HUES6 (cell line): ENCODE results near the gene MUSTN1.

ENCODE experiments used
- H3K27ac ChIP-seq: 2 replicates; pipeline ENCODE4 v1.7.0; 2013; ENCODE audit warnings: low read depth, mild to moderate bottlenecking, low read length, inconsistent platforms
- H3K27me3 ChIP-seq: 2 replicates; pipeline ENCODE4 v1.6.1; 2013; ENCODE audit warnings: low read length; ENCODE audit not compliant: control insufficient read depth, insufficient read depth
- H3K36me3 ChIP-seq: 2 replicates; pipeline ENCODE4 v1.6.1; 2013; ENCODE audit warnings: low read length; ENCODE audit not compliant: control insufficient read depth, insufficient read depth
- H3K4me1 ChIP-seq: 2 replicates; pipeline ENCODE4 v1.6.1; 2013; ENCODE audit warnings: low read length; ENCODE audit not compliant: control insufficient read depth, insufficient read depth
- H3K4me3 ChIP-seq: 2 replicates; pipeline ENCODE4 v1.5.1; 2013; ENCODE audit warnings: low read depth, low read length
- H3K9ac ChIP-seq: one replicate; pipeline ENCODE4 v1.6.1; 2013; ENCODE audit warnings: mild to moderate bottlenecking, low read length
- H3K9me3 ChIP-seq: 2 replicates; pipeline ENCODE4 v1.6.1; 2013; ENCODE audit warnings: low read depth, low read length; ENCODE audit not compliant: control insufficient read depth, insufficient read depth

The MUSTN1 gene

DNA sequence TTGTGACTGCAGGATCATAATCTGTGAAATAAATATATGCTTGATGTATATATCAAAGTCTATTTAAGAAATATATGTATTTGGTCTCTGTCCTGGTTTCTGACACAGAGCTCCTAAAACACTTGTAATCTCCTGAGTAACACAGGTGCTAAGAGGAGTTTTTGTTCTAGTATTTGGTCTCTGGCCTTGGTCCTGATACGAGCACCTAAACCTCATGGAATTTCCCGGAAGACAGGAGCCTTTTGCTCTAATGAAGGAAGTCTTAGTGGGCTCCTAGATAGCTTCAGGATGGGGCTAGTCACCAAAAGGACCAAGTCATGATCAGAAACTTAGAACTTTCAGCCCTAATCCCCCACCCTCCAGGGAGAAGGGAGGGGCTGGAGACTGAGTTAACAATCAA is 19.2 kb upstream of the MUSTN1 start:
- Histone ChIP-seq H3K9me3 (no peaks in the 10 kb centered on the region), H3K27me3 (no peaks in the 10 kb centered on the region), H3K9ac (no peak overlapping the region), H3K4me3 (no peak overlapping the region), H3K4me1 (no peaks in the 10 kb centered on the region), H3K36me3 (peaks cover 9% of the 10 kb centered on the region), H3K27ac (no peak overlapping the region)

DNA sequence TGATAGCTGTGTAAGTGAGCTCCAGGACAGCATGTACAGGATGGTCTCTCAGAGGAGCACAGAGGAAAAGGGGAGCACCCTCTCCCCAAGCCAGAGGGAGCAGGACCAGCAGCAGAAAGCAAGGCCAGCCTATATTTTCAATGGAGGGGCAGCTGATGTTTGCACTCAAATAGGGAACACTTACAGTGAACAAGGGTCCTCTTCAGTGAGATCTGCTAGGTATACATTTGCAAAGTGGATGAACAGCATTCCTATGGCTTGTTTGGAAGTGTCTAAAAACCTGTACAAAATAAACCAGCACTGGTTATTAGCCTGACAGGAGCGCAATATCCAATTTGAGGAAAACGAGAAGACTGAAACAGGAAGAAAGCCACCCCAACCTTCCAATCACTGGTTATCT is 17.6 kb upstream of the MUSTN1 start:
- H3K9me3 ChIP-seq = no peaks in the 10 kb centered on the region
- H3K4me1 ChIP-seq = no peaks in the 10 kb centered on the region
- H3K4me3 ChIP-seq = no peak overlapping the region
- H3K36me3 ChIP-seq = peaks cover 25% of the 10 kb centered on the region
- H3K27me3 ChIP-seq = no peaks in the 10 kb centered on the region
- no peak overlapping the region for H3K9ac ChIP-seq
- H3K27ac ChIP-seq = no peak overlapping the region

DNA sequence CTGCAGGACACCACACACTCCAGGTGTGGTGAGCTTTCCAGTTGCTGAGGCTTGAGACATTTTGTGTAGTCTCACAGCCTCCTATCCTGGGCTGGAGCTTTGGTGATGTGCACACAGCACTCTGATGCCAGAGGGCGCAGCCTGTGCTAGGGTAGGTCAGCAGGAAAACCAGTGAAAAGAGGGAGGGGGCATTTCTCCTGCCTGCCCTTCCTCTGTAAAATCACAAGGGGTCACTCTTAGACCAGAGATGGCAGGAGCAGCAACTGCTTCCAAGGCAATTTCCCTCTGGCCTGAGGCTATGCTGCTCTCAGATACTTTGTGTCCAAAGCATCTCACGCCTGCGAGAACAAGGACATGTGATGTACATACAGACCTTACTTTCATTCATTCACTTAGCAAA is 16.5 kb upstream of the MUSTN1 start:
- Histone ChIP-seq H3K27me3 (no peaks in the 10 kb centered on the region), H3K4me1 (no peaks in the 10 kb centered on the region), H3K9me3 (no peaks in the 10 kb centered on the region), H3K27ac (no peak overlapping the region), H3K9ac (no peak overlapping the region), H3K36me3 (peaks cover 30% of the 10 kb centered on the region), H3K4me3 (no peak overlapping the region)

DNA sequence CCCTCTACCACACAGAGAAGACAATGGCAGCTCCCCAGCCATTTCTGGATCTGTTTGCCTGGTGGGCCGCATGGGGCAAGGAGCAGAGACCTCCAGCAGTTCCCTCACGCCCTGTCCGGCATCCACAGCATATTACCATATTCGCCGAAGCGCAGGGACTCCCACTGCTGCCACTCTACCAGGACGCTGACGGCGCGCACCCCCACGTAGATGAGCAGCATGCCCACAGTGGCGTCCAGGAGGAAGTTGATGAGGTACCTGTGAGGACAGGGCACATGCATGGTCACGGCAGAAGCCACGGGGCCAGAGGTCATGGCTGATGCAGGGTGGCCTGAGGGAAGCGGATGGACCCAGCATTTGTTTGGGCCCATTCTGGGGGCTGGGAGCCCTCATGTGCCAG is 14.8 kb upstream of the MUSTN1 start:
- no peak overlapping the region for H3K9ac ChIP-seq
- H3K4me1 ChIP-seq = no peaks in the 10 kb centered on the region
- no peaks in the 10 kb centered on the region for H3K27me3 ChIP-seq
- no peak overlapping the region for H3K4me3 ChIP-seq
- no peak overlapping the region for H3K27ac ChIP-seq
- peaks cover 30% of the 10 kb centered on the region for H3K36me3 ChIP-seq
- no peaks in the 10 kb centered on the region for H3K9me3 ChIP-seq

GRCh38 chr3:52848617-52849016 is 13.8 kb upstream of the MUSTN1 start:
- H3K9me3 ChIP-seq = no peaks in the 10 kb centered on the region
- no peak overlapping the region for H3K27ac ChIP-seq
- H3K27me3 ChIP-seq = no peaks in the 10 kb centered on the region
- no peak overlapping the region for H3K9ac ChIP-seq
- H3K4me3 ChIP-seq = no peak overlapping the region
- H3K36me3 ChIP-seq = peaks cover 30% of the 10 kb centered on the region
- H3K4me1 ChIP-seq = no peaks in the 10 kb centered on the region

- Histone ChIP-seq H3K4me1 (no peaks in the 10 kb centered on the region), H3K9ac (no peak overlapping the region), H3K27ac (no peak overlapping the region), H3K27me3 (no peaks in the 10 kb centered on the region), H3K36me3 (peaks cover 31% of the 10 kb centered on the region), H3K4me3 (no peak overlapping the region), H3K9me3 (no peaks in the 10 kb centered on the region)
Measured at GRCh38 chr3:52847726-52848125, 12.9 kb upstream of the MUSTN1 start.

DNA sequence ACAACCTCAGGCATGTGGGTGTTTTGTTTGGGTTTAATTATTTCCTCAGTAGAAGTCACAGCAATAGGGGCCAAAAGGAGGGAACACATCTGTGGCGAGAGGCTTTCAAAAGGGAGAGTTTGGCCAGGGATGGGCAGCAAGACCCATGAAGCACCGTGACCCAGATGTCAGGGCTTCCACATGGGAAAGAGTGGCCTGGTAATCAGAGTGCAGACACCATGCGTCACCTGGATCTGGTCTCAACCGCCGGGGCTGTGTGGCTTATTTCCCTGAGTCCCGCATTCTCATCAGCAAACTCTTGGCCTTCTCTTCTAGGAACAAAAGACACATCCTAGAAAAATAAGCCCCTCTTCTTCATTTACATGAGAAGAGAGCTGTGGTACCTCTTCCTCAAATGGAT is 12.4 kb upstream of the MUSTN1 start:
- H3K4me1 ChIP-seq = no peaks in the 10 kb centered on the region
- H3K4me3 ChIP-seq = no peak overlapping the region
- no peak overlapping the region for H3K9ac ChIP-seq
- H3K27me3 ChIP-seq = no peaks in the 10 kb centered on the region
- H3K36me3 ChIP-seq = peaks cover 35% of the 10 kb centered on the region
- no peak overlapping the region for H3K27ac ChIP-seq
- H3K9me3 ChIP-seq = no peaks in the 10 kb centered on the region

DNA sequence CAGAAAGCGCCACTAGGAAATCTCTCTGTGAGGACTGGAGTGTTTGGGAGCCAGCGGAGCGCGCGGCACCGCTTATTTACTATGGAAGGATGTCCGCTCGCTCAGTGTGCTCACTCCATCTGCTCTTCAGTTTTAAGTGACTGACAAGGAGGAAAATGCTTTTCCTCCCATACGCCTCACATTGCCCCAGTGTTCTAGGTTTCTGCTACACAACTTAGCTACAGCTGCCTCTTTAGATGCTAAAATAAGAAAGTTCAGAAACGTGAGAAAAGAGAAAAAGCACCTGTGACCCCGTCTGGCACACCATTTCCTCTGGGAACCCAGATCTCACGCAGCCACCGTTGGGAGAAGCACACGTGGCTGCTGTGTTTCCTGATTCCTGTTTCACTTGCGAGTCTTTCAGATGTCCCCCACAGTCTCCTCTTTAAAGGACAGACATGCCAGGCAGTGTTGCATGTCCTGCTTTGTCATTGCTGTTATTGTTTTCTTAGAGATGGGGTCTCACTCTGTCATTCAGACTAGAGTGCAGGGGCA is 11.7 kb upstream of the MUSTN1 start:
- no peaks in the 10 kb centered on the region for H3K27me3 ChIP-seq
- no peak overlapping the region for H3K9ac ChIP-seq

DNA sequence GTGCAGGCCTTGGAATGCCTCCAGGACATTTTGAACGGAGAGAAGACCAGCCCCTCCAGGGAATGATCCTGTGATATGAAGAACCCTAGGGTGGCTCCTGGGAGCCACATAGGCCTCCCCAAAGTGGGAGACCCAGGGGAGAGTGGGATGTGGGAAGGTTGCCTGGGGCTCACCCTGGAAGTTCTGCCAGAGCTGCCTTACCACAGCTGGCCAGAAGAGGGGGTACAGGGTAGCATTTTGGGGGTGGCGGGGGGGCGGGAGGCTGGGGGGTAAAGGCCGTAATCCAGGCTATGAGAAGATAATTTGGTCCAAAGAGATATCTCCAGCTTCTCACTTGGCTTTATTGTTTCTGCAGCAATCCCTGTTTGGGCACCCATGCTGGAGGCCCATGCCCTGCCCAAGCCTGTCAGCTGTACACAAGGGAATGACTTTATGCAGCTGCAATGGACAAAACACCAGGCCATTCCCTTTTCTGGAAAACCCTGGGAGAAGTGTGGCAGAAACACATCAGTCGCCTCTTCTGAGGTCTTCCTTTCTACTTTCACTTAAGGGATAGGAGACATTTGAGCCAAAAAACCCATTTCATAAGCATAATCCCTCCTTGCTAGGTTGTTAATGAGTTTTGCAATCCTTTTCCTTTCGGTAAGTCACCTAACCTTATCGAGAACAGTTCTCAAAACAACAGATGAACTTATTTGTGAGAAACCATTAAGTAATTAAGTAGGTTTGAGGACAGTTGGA is 11.0 kb upstream of the MUSTN1 start:
- Histone ChIP-seq H3K27me3 (no peaks in the 10 kb centered on the region), H3K36me3 (peaks cover 43% of the 10 kb centered on the region), H3K4me1 (no peaks in the 10 kb centered on the region), H3K27ac (no peak overlapping the region), H3K9ac (no peak overlapping the region), H3K4me3 (no peak overlapping the region), H3K9me3 (no peaks in the 10 kb centered on the region)

More for the DNA sequence above, 11.7 kb upstream of the MUSTN1 start:
- Histone ChIP-seq H3K4me3 (no peak overlapping the region), H3K9me3 (no peaks in the 10 kb centered on the region), H3K4me1 (no peaks in the 10 kb centered on the region), H3K36me3 (peaks cover 39% of the 10 kb centered on the region), H3K27ac (no peak overlapping the region)

- no peak overlapping the region for H3K27ac ChIP-seq
- H3K36me3 ChIP-seq = peaks cover 45% of the 10 kb centered on the region
- no peak overlapping the region for H3K4me3 ChIP-seq
- no peak overlapping the region for H3K9ac ChIP-seq
- no peaks in the 10 kb centered on the region for H3K4me1 ChIP-seq
- no peaks in the 10 kb centered on the region for H3K9me3 ChIP-seq
- H3K27me3 ChIP-seq = no peaks in the 10 kb centered on the region
Measured at GRCh38 chr3:52845157-52845556, 10.3 kb upstream of the MUSTN1 start.

DNA sequence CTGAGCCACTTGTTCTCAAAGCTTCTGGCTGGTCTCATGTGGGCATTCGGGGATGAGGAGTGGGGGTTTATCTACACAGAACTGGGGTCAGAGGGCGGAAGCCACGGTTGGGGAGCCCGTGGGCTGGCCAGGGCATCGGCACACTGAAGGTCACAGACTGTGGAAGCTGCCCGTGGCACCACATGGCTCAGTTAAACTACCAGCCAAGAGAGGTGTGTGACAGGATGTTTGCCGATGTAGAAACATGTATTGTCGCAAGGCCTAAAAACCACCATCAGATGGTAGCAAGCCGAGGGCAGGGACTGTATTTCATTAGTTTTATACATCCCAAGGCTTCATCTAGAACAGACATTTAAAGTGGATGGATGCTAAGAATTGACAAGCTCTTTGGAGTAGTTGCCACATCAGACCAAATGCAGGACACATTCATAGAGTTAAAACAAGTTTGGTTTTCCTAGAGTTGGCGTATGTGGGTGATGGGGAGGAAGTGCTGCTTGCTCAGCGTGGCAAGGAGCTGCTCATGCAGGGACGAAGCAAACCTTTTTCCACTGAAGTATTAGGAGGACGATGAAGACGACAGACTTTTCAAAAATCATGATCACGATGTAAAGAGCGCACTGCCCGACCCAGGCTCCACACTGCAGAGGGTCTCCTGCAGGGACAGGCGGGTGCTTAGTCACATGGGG is 9.6 kb upstream of the MUSTN1 start:
- no peaks in the 10 kb centered on the region for H3K27me3 ChIP-seq
- no peaks in the 10 kb centered on the region for H3K9me3 ChIP-seq
- H3K4me3 ChIP-seq = no peak overlapping the region
- H3K27ac ChIP-seq = no peak overlapping the region
- no peak overlapping the region for H3K9ac ChIP-seq
- no peaks in the 10 kb centered on the region for H3K4me1 ChIP-seq
- H3K36me3 ChIP-seq = peaks cover 40% of the 10 kb centered on the region
